Muscle of back (tissue), 11 donors: Measurements from ENCODE around the gene C19orf33. TPM values are rescaled to one million over a fixed set of nuclear protein-coding genes. Genes with fewer than 3 reads are reported as not detected.

Source experiments
- DNase-seq, 3 donors: peaks; one replicate each; pipeline versions ENCODE4 v3.0.0 to v3.0.0-alpha.2; 2013
- polyA plus RNA-seq, 10 donors: library from polyadenylated mRNA; unstranded; fragments of 120-200 nt; gene quantifications; one replicate each; pipeline ENCODE4 v1.2.1, GENCODE V29; 2013; ENCODE audit not compliant: insufficient read length in 10 of 10

C19orf33 gene
- polyA plus RNA-seq, 10 donors, result 0.48 to 7.4 (median 0.81) TPM; not detected in 3

- no peak for DNase-seq
Measured at GRCh38 chr19:38278751-38279150, 25.3 kb upstream of the C19orf33 start.

- no peak for DNase-seq
Measured at GRCh38 chr19:38280030-38280921, 23.8 kb upstream of the C19orf33 start.

- no peak for DNase-seq
Measured at GRCh38 chr19:38281811-38282566, 22.1 kb upstream of the C19orf33 start.

GRCh38 chr19:38283271-38283670 lies 20.8 kb upstream of the C19orf33 start:
- no peak for DNase-seq

GRCh38 chr19:38284422-38284821 lies 19.6 kb upstream of the C19orf33 start:
- DNase-seq, result no peak

- DNase-seq, result no peak
Measured at GRCh38 chr19:38285567-38285966, 18.5 kb upstream of the C19orf33 start.

GRCh38 chr19:38287604-38288003 lies 16.4 kb upstream of the C19orf33 start:
- DNase-seq, result no peak

- no peak for DNase-seq
Measured at GRCh38 chr19:38288123-38288855, 15.8 kb upstream of the C19orf33 start.

- no peak for DNase-seq
Measured at GRCh38 chr19:38289955-38290354, 14.1 kb upstream of the C19orf33 start.

GRCh38 chr19:38290631-38291147 lies 13.4 kb upstream of the C19orf33 start:
- DNase-seq, result peak in 2 of 3 donors; percentile 49 to 52

GRCh38 chr19:38291855-38292254 lies 12.2 kb upstream of the C19orf33 start:
- no peak for DNase-seq

- no peak for DNase-seq
Measured at GRCh38 chr19:38293281-38293680, 10.8 kb upstream of the C19orf33 start.

- no peak for DNase-seq
Measured at GRCh38 chr19:38294090-38294489, 10.0 kb upstream of the C19orf33 start.

- DNase-seq, result no peak
Measured at GRCh38 chr19:38298821-38299680, 5.0 kb upstream of the C19orf33 start.

- no peak for DNase-seq
Measured at GRCh38 chr19:38304352-38304865, 358 bp downstream of the C19orf33 start.

- DNase-seq, result no peak
Measured at GRCh38 chr19:38304866-38305429, 897 bp downstream of the C19orf33 start.

- DNase-seq, result no peak
Measured at GRCh38 chr19:38306236-38306635, 2.2 kb downstream of the C19orf33 start.

- DNase-seq, result no peak
Measured at GRCh38 chr19:38307076-38307475, 3.0 kb downstream of the C19orf33 start.

GRCh38 chr19:38307597-38307996 lies 3.5 kb downstream of the C19orf33 start:
- DNase-seq, result no peak

- DNase-seq, result no peak
Measured at GRCh38 chr19:38308006-38308766, 4.1 kb downstream of the C19orf33 start.
